GM12873 (cell line): ENCODE measurements around the gene ZPBP2.

Experiments used
- CTCF ChIP-seq: IDR thresholded peaks from 2 replicates; pipeline ENCODE4 v1.5.1; 2012; ENCODE audit warnings: low read depth, mild to moderate bottlenecking, moderate library complexity, low read length, control low read depth; ENCODE audit not compliant: insufficient read depth; ENCODE audit errors: missing control alignments

The ZPBP2 gene

GRCh38 chr17:39841134-39841683, 26.8 kb upstream of the ZPBP2 start:
- TF ChIP-seq CTCF: no peak

GRCh38 chr17:39845052-39845846, 22.8 kb upstream of the ZPBP2 start:
- TF ChIP-seq CTCF: no peak

- TF ChIP-seq CTCF: no peak
Measured at GRCh38 chr17:39846205-39846604, 21.8 kb upstream of the ZPBP2 start.

DNA sequence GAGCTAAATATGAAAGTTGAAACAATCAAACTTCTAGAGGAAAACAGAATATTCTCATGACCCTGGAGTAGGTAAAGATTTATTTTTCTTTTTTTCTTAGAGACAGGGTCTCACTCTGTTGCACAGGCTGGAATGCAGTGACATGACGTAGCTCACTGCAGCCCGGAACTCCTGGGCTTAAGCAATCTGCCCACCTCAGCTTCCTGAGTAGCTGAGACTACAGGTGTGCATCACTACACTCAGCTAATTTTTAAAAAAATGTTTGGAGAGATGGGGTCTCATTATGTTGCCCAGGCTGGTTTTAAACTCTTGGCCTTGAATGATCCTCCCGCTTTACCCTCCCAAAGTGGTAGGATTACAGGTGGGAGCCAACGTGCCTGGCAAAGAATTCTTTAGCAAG, 19.4 kb upstream of the ZPBP2 start:
- no peak for TF ChIP-seq CTCF

DNA sequence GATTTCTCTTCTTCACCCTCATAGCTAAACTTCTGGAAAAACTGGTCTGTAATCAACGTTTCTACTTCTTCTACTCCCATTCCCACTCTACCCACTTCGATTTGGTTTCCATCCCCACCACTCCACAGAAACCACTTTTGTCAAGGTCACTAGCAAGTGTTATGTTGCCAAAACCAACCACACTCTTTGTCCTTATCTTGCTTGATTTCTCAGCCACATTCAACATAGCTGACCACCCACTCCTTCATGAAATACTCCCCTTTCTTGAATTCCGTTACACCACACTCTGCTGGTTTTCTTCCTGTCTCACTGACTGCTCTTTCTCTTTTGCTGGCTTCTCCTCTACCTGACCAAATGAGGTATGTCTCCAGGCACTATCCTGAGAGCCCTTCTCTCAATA, 15.8 kb upstream of the ZPBP2 start:
- TF ChIP-seq CTCF: no peak

GRCh38 chr17:39854909-39855308, 13.1 kb upstream of the ZPBP2 start:
- no peak for TF ChIP-seq CTCF

DNA sequence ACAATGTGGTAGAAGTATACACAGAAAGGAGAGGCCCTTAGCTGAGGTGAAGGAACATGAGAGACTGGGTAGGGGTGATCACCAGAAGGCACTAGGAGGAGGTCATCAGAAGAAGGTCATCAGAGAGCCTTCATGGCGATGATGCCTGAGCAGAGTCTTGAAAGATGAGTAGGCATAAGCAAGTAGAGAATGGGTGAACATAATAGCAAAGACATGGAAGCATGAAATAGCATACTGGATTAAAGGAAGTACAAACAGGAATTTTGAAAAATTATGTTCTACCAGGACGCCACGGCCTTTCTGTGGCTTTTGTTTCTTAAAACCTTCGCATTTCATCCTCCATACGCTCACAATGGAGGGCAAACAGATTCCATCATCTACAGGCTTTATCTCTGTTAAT, 6.8 kb upstream of the ZPBP2 start:
- no peak for TF ChIP-seq CTCF
